Adrenal gland (tissue), 12 donors: ENCODE results near the gene NFATC1. TPM values are rescaled to one million over a fixed set of nuclear protein-coding genes. Genes with fewer than 3 reads are reported as not detected.

ENCODE experiments used
- DNase-seq, 7 donors: peaks; one replicate each; pipeline ENCODE4 v3.0.0-alpha.2; 2019 to 2020
- H3K27ac ChIP-seq, 5 donors: fragments of 200-600 bp; sonication (generic) in 4 of 5; 1 replicate in 3 of 5; 2 replicates in 2 of 5; pipeline versions ENCODE4 v1.5.1 to v1.8.0; 2016 to 2020; ENCODE audit warnings: mild to moderate bottlenecking in 1 of 5
- H3K27me3 ChIP-seq: fragments of 200-600 bp; 2 replicates; pipeline ENCODE4 v1.8.0; 2021
- H3K36me3 ChIP-seq, 2 donors: fragments of 200-600 bp; replicated peaks in 1 of 2; 1 replicate in 1 of 2; 2 replicates in 1 of 2; pipeline versions ENCODE4 v1.5.1 to v1.8.0; 2018 to 2022
- H3K4me1 ChIP-seq, 2 donors: fragments of 200-600 bp; replicated peaks in 1 of 2; 1 replicate in 1 of 2; 2 replicates in 1 of 2; pipeline versions ENCODE4 v1.5.1 to v1.8.0; 2018 to 2021
- H3K4me3 ChIP-seq, 4 donors: fragments of 200-600 bp; sonication (generic) in 3 of 4; one replicate each; pipeline ENCODE4 v1.5.1; 2016 to 2018
- H3K9me3 ChIP-seq, 3 donors: fragments of 200-600 bp; sonication (generic) in 1 of 3; replicated peaks in 1 of 3; 1 replicate in 2 of 3; 2 replicates in 1 of 3; pipeline versions ENCODE4 v1.5.1 to v1.8.0; 2016 to 2021
- POLR2A ChIP-seq, 2 donors: fragments of 450-650 bp; IDR thresholded peaks; one replicate each; pipeline ENCODE4 v1.6.1; 2017; ENCODE audit warnings: antibody characterized with exemption in 2 of 2, mild to moderate bottlenecking in 2 of 2, moderate library complexity in 1 of 2
- WGBS, 4 donors: extraction: QIAGEN DNeasy Blood & Tissue Kit in 2 of 4; methylation state at CpG; one replicate each; pipeline versions ENCODE4 v1.1.5 to v1.1.7; 2013 to 2017; 5-methylcytosine and 5-hydroxymethylcytosine counted together
- intact Hi-C, 2 donors: fragments of 100-400 bp; cut with DNase I; formaldehyde crosslinking; loops; one replicate each; pipeline versions ENCODE4 v1.14.1 to v1.15.0; 2022 to 2023
- polyA plus RNA-seq, 3 donors: library from polyadenylated mRNA; stranded (reverse); fragments of 200-250 nt in 2 of 3; fragments of 350-450 nt in 1 of 3; fragmentation: Illumina TruSeq in 1 of 3; extraction: RNeasy Lipid Tissue Mini Kit (QIAGEN cat#74804) in 1 of 3; gene quantifications; one replicate each; pipeline ENCODE4 v1.2.3, GENCODE V29; 2013 to 2014
- total RNA-seq, 9 donors: library from RNA; depleted of rRNA in 4 of 9; stranded (reverse); fragments of >200 nt in 4 of 9; fragments of 120-200 nt in 1 of 9; fragmentation: NEBNext Ultra II Directional in 1 of 9; extraction: Animal tissue kit (Norgen Biotek cat#: 25700) in 1 of 9; gene quantifications; one replicate each; pipeline versions ENCODE4 v1.1.0 to v1.2.4, GENCODE V29; 2013 to 2023
- TF ChIP-seq, protein P1 (sequence below), 6 experiments: fragments of 450-650 bp in 4 of 6; fragments of 200-600 bp in 2 of 6; sonication (generic) in 1 of 6; IDR thresholded peaks; 1 replicate in 5 of 6; 2 replicates in 1 of 6; pipeline versions ENCODE4 v1.5.1 to v1.8.0; 2016 to 2021; ENCODE audit warnings: antibody characterized with exemption in 6 of 6, mild to moderate bottlenecking in 2 of 6, moderate library complexity in 1 of 6
- donor health status: healthy with polysubstance abuse.
- donor health status: Bipolar disorder and iron deficiency.
- donor health status: DM: yes; HTN: yes; CAD: no.
- donor health status: DM: no; HTN: no; CAD: no.
- donor health status: DM: no; HTN: no; CAD: no.
- donor health status: DM: yes; HTN: yes; CAD: no.

The NFATC1 gene
- total and polyA plus RNA-seq, 12 donors, result 0.50 to 20.9 (median 6.7) TPM

DNA sequence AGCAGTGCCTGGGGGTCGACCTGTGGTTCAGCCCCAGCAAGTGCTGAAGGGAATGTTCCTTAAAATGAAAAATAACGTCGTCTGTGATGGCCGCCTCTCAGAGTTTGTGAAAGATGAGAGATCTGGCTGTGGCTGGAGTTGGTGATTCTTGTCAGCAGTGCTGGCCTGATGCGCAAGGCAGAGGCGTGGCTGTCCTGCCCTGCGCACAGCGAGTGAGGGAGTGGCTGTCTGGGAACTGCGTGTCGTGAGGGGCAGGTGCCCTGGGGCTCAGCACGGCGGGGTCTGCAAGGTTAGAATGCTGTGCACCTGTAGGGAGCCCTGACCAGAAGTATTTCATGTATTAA is 8.8 kb downstream of the NFATC1 start:
- DNase-seq, result no peak
- TF ChIP-seq, protein P1, sequence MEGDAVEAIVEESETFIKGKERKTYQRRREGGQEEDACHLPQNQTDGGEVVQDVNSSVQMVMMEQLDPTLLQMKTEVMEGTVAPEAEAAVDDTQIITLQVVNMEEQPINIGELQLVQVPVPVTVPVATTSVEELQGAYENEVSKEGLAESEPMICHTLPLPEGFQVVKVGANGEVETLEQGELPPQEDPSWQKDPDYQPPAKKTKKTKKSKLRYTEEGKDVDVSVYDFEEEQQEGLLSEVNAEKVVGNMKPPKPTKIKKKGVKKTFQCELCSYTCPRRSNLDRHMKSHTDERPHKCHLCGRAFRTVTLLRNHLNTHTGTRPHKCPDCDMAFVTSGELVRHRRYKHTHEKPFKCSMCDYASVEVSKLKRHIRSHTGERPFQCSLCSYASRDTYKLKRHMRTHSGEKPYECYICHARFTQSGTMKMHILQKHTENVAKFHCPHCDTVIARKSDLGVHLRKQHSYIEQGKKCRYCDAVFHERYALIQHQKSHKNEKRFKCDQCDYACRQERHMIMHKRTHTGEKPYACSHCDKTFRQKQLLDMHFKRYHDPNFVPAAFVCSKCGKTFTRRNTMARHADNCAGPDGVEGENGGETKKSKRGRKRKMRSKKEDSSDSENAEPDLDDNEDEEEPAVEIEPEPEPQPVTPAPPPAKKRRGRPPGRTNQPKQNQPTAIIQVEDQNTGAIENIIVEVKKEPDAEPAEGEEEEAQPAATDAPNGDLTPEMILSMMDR (IDR thresholded peaks at IDR 0.05), result no peak
- TF ChIP-seq POLR2A (IDR thresholded peaks at IDR 0.05), result no peak
- Histone ChIP-seq H3K4me1 (peaks cover 4 to 27% of the 10 kb centered on the region in 2 donors), H3K36me3 (no peaks in the 10 kb centered on the region), H3K27ac (no peak overlapping the region), H3K27me3 (no peaks in the 10 kb centered on the region), H3K4me3 (no peak overlapping the region), H3K9me3 (no peaks in the 10 kb centered on the region)
- 78 to 92% (median 88%) methylated on average over 11 to 12 of the region's 12 CpGs for WGBS, 4 donors
- intact Hi-C loops, result no loop called here

DNA sequence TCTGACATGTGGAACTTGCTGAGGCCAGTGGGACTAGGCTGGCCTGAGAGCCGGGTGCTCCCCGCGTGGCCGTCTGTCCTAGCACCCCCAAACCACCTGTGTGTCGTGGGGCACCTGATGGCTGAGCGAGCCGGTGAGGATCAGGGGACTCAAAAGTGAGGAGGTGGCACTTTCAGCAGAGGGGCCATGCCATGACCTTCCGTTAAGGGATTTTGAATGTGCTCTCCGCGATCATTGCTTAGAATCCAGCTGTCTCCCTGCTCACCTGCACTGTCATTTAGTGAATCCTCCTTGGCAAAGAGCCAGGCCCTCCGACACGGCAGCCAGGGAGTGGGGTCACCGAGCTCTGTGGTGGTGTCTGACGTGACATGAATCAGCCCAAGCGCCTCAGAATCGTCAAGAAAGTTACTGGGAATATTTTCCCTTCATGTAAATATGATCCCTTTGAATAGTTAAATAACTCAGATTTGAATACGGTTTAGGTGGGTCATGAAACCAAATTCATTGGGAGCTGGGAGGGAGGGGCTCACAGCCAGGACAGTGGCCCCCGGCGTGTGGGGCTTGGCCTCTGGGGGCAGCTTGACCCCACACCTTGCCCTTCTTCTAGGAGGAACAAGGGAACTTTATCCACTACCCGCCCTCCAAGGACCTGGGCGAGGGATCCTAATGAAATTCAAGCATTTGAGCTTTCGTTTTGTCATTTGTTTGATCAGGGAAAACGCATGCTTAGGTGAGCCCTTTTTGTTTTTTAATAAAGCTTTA is 9.5 kb downstream of the NFATC1 start:
- Histone ChIP-seq H3K27me3 (no peaks in the 10 kb centered on the region), H3K27ac (peak overlapping the region in 2 of 5 donors; percentile 75 to 83), H3K9me3 (no peaks in the 10 kb centered on the region), H3K4me1 (peaks cover 0 to 24% of the 10 kb centered on the region in 2 donors), H3K36me3 (no peaks in the 10 kb centered on the region), H3K4me3 (peak overlapping the region in 1 of 4 donors; percentile 9)
- intact Hi-C loops, result no loop called here
- no peak for DNase-seq
- TF ChIP-seq, protein P1 (IDR thresholded peaks at IDR 0.05), result no peak
- no peak for TF ChIP-seq POLR2A (IDR thresholded peaks at IDR 0.05)
- 78 to 86% (median 83%) methylated on average over 23 of the region's 23 CpGs for WGBS, 4 donors

DNA sequence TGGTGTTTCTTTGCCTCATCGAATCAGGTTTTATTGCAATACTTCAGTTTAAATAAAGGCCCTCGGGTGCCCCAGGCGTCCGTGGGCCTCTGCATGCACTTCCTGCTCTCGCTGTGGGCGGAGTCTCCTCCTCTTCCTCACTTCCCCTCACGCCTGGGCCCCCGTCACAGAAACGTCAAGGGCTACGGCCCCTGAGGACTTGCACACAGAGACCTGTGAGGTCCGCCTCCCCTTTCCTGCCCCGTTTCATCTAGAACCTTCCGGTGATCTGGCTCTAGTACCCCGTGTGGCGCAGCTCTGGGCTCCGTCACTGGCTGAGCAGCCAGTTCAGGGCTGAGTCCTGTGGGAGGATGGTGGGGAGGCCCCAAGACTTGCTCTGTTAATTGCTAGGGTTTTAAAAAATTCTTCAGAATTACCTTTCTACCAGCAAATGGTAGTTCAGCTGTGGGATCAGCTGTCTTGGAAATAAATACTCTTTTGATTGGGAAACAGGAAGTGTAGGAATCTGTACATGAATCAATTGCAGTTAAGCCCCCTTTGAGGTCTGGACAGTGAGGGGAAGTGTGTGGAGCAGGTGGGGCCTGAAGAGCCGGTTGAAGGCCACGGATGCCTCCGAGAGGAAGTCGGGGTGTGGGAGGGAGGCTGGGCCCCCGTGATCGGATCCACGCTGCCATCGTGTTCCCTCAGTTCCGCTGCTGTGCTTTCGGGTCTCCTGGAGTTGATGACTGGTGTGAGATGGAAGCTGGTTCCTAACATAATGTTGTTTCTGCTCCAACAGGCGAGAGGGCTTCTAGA is 10.2 kb downstream of the NFATC1 start:
- H3K36me3 ChIP-seq, result peaks cover 0 to 3% of the 10 kb centered on the region in 2 donors
- TF ChIP-seq POLR2A (IDR thresholded peaks at IDR 0.05), result no peak
- TF ChIP-seq, protein P1 (IDR thresholded peaks at IDR 0.05), result no peak
- peaks cover 0 to 24% of the 10 kb centered on the region in 2 donors for H3K4me1 ChIP-seq
- WGBS, 4 donors, result 65 to 72% (median 70%) methylated on average over 26 to 27 of the region's 27 CpGs
- H3K9me3 ChIP-seq, result no peaks in the 10 kb centered on the region
- DNase-seq, result peak; percentile 48 to 75 (median 62)
- peak overlapping the region in 1 of 4 donors; percentile 9 for H3K4me3 ChIP-seq
- H3K27me3 ChIP-seq, result no peaks in the 10 kb centered on the region
- peak overlapping the region in 4 of 5 donors; percentile 18 to 83 (median 60) for H3K27ac ChIP-seq
- intact Hi-C loops, result no loop called here

GRCh38 chr18:79406708-79407107 is 11.0 kb downstream of the NFATC1 start:
- Histone ChIP-seq H3K36me3 (peaks cover 0 to 3% of the 10 kb centered on the region in 2 donors), H3K4me1 (peaks cover 0 to 23% of the 10 kb centered on the region in 2 donors), H3K9me3 (no peaks in the 10 kb centered on the region), H3K27ac (peak overlapping the region in 2 of 5 donors; percentile 75 to 83), H3K27me3 (no peaks in the 10 kb centered on the region), H3K4me3 (no peak overlapping the region)
- WGBS, 4 donors, result 93 to 98% (median 96%) methylated on average over 6 to 30 of the region's 30 CpGs
- TF ChIP-seq, protein P1 (IDR thresholded peaks at IDR 0.05), result no peak
- TF ChIP-seq POLR2A (IDR thresholded peaks at IDR 0.05), result no peak
- no peak for DNase-seq
- intact Hi-C loops, result no loop called here
